Esophagus squamous epithelium (tissue), 5 donors: ENCODE data around the gene GPR78. TPM values are rescaled to one million over a fixed set of nuclear protein-coding genes. Genes with fewer than 3 reads are reported as not detected.

ENCODE experiments used
- DNase-seq: peaks from one replicate; lab custom pipeline; 2025; lab: John Stamatoyannopoulos, UW
- H3K27ac ChIP-seq, 4 donors: fragments of 200-600 bp; sonication (generic); one replicate each; pipeline ENCODE4 v1.5.1; 2016 to 2019; ENCODE audit warnings: mild to moderate bottlenecking in 1 of 4
- H3K27me3 ChIP-seq, 4 donors: fragments of 200-600 bp; sonication (generic); 1 replicate in 3 of 4; 2 replicates in 1 of 4; pipeline versions ENCODE4 v1.5.1 to v1.6.0; 2017 to 2021; ENCODE audit warnings: antibody characterized with exemption in 1 of 4
- H3K36me3 ChIP-seq, 3 donors: fragments of 200-600 bp; sonication (generic); one replicate each; pipeline ENCODE4 v1.5.1; 2016 to 2019
- H3K4me1 ChIP-seq, 3 donors: fragments of 200-600 bp; sonication (generic); one replicate each; pipeline ENCODE4 v1.5.1; 2017 to 2019
- H3K4me3 ChIP-seq, 4 donors: fragments of 200-600 bp; sonication (generic); 1 replicate in 3 of 4; 2 replicates in 1 of 4; pipeline ENCODE4 v1.5.1; 2016 to 2019; ENCODE audit warnings: mild to moderate bottlenecking in 2 of 4, moderate library complexity in 1 of 4
- H3K9me3 ChIP-seq, 3 donors: fragments of 200-600 bp; sonication (generic); one replicate each; pipeline ENCODE4 v1.5.1; 2016 to 2019
- POLR2A ChIP-seq, 4 donors: fragments of 450-650 bp; IDR thresholded peaks; one replicate each; pipeline ENCODE4 v1.6.1; 2017; ENCODE audit warnings: antibody characterized with exemption in 4 of 4, mild to moderate bottlenecking in 4 of 4, moderate library complexity in 3 of 4
- WGBS, 2 donors: methylation state at CpG; one replicate each; pipeline ENCODE4 v1.1.5; 2018; 5-methylcytosine and 5-hydroxymethylcytosine counted together
- intact Hi-C: fragments of 100-400 bp; cut with DNase I; formaldehyde crosslinking; loops from one replicate; pipeline ENCODE4 v1.15.0; 2022
- total RNA-seq, 4 donors: library from RNA; depleted of rRNA; stranded (reverse); fragments of >200 nt; gene quantifications; one replicate each; pipeline ENCODE4 v1.1.0, GENCODE V29; 2016
- TF ChIP-seq, protein P1 (sequence below), 6 experiments: fragments of 450-650 bp in 4 of 6; fragments of 200-600 bp in 2 of 6; sonication (generic) in 2 of 6; IDR thresholded peaks; one replicate each; pipeline ENCODE4 v1.5.1; 2016 to 2019; ENCODE audit warnings: antibody characterized with exemption in 6 of 6, mild to moderate bottlenecking in 4 of 6, moderate library complexity in 4 of 6
- donor health status: DM: yes; HTN: yes; CAD: no.

GPR78 gene
- total RNA-seq, 4 donors from 2014 or later: 2.5 to 8.3 (median 3.1) TPM

DNA sequence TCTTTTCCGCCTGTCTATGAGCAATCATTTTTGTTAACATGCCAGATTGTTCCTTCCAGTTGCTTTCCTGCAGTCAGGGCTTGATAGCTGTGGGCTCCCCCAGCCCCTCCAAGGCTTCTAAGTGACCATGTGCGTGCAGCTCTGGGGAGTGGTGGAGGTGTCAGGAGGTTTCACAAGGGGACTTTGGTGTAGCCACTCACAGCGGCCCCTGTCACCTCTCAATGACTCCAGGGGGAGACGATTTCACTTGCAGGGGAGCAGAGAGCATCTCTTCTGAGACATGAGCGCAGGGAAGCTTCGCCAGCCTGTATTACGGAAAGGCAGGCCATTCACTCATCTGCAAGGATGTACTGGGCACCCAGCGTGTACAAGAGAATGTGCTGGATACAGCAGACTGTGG lies 3.1 kb upstream of the GPR78 start:
- no peaks in the 10 kb centered on the region for H3K9me3 ChIP-seq
- intact Hi-C loops: no loop called here
- no peaks in the 10 kb centered on the region for H3K36me3 ChIP-seq
- TF ChIP-seq, protein P1, sequence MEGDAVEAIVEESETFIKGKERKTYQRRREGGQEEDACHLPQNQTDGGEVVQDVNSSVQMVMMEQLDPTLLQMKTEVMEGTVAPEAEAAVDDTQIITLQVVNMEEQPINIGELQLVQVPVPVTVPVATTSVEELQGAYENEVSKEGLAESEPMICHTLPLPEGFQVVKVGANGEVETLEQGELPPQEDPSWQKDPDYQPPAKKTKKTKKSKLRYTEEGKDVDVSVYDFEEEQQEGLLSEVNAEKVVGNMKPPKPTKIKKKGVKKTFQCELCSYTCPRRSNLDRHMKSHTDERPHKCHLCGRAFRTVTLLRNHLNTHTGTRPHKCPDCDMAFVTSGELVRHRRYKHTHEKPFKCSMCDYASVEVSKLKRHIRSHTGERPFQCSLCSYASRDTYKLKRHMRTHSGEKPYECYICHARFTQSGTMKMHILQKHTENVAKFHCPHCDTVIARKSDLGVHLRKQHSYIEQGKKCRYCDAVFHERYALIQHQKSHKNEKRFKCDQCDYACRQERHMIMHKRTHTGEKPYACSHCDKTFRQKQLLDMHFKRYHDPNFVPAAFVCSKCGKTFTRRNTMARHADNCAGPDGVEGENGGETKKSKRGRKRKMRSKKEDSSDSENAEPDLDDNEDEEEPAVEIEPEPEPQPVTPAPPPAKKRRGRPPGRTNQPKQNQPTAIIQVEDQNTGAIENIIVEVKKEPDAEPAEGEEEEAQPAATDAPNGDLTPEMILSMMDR (IDR thresholded peaks at IDR 0.05): no peak
- no peak for TF ChIP-seq POLR2A (IDR thresholded peaks at IDR 0.05)
- H3K4me1 ChIP-seq: peaks cover 0 to 23% (median 0%) of the 10 kb centered on the region in 3 donors
- peaks cover 0 to 52% (median 2%) of the 10 kb centered on the region in 4 donors for H3K27me3 ChIP-seq
- H3K27ac ChIP-seq: no peak overlapping the region
- DNase-seq: no peak
- no peak overlapping the region for H3K4me3 ChIP-seq
- 57 to 77% methylated on average over 4 to 6 of the region's 8 CpGs for WGBS, 2 donors

DNA sequence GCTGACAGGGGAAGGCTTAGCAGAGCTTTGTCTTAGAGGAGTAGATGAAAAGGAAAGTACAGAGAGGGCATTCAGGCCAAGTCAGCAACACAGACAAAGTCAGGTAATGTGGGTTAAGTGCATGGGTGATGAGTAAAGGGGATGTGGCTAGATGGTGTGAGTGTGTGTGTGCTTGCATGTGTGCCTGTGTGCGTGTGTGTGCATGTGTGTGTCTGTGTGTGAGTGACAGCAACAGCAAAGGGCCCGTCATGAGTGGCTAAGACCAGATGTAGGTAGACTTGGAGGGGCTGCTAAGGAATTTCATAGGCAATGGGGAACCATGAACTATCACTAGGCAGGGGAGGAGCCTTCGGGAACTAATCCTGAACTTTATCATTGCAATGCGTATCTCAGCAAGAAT lies 2.2 kb upstream of the GPR78 start:
- H3K27me3 ChIP-seq: peaks cover 0 to 61% (median 2%) of the 10 kb centered on the region in 4 donors
- no peaks in the 10 kb centered on the region for H3K9me3 ChIP-seq
- peaks cover 0 to 16% (median 0%) of the 10 kb centered on the region in 3 donors for H3K4me1 ChIP-seq
- WGBS, 2 donors: 69 to 70% methylated on average over 4 of the region's 4 CpGs
- no peak overlapping the region for H3K27ac ChIP-seq
- intact Hi-C loops: no loop called here
- TF ChIP-seq POLR2A (IDR thresholded peaks at IDR 0.05): no peak
- TF ChIP-seq, protein P1 (IDR thresholded peaks at IDR 0.05): no peak
- no peaks in the 10 kb centered on the region for H3K36me3 ChIP-seq
- DNase-seq: no peak
- H3K4me3 ChIP-seq: no peak overlapping the region

DNA sequence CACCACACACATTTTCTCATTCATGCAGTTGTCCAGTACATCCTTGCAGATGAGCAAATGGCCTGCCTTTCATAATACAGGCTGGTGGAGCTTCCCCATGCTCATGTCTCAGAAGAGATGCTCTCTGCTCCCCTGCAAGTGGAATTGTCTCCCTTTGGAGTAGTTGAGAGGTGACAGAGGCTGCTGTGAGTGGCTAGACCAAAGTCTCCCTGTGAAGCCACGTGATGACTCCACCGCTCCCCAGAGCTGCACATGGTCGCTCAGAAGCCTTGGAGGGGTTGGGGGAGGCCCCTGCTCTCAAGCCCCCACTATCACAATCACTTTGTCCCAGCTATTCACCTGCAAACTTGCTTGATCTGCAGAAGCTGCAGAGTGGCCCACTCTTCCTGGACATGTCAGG lies 1.5 kb upstream of the GPR78 start:
- H3K4me3 ChIP-seq: no peak overlapping the region

DNA sequence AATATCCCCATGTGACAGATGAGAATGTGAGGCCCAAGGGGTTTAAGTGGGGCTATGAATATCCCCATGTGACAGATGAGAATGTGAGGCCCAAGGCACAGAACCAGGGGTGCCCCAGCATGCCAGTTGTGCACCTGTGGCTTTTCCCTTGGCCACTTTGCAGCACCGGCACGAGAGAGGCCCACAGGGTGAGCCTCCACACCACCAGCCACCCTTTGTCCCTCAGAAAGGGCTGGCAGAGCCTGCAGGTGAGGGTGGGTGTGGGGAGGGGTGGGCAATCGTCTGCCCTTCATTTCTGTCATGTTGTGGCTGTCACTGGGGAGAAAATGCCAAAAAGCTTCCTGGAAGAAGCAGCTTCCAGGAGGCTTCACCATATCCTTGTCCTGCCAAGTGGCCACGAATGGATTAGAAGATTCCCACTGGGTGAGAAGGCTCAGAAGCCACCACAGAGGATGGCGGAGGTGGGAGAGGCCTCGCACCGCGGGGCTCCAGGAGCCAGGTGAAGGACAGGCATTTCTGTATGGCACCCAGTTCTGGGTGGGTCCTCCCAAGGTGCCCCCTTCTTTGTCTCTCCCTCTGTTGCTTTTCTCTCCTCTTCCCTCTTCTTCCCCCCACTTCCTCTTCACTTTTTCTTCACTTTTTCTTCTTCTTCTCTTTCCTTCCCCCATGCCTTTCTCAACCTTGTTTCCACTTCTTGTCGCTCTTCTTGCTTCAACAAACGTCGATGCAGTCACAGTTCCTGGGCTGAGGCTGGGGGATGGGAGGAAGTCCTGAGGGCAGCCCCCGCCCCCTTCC lies 469 bp upstream of the GPR78 start:
- H3K4me3 ChIP-seq: no peak overlapping the region
- WGBS, 2 donors: 23 to 25% methylated on average over 9 to 12 of the region's 12 CpGs
- H3K36me3 ChIP-seq: no peaks in the 10 kb centered on the region
- intact Hi-C loops: no loop called here
- peaks cover 0 to 70% (median 2%) of the 10 kb centered on the region in 4 donors for H3K27me3 ChIP-seq
- H3K9me3 ChIP-seq: no peaks in the 10 kb centered on the region
- TF ChIP-seq, protein P1 (IDR thresholded peaks at IDR 0.05): no peak
- TF ChIP-seq POLR2A (IDR thresholded peaks at IDR 0.05): no peak
- H3K4me1 ChIP-seq: peaks cover 0 to 16% (median 0%) of the 10 kb centered on the region in 3 donors
- DNase-seq: no peak
- H3K27ac ChIP-seq: no peak overlapping the region

More for the DNA sequence above, 1.5 kb upstream of the GPR78 start:
- TF ChIP-seq, protein P1 (IDR thresholded peaks at IDR 0.05): no peak
- TF ChIP-seq POLR2A (IDR thresholded peaks at IDR 0.05): no peak
- H3K36me3 ChIP-seq: no peaks in the 10 kb centered on the region
- no peaks in the 10 kb centered on the region for H3K9me3 ChIP-seq
- no peak for DNase-seq
- no peak overlapping the region for H3K27ac ChIP-seq
- H3K27me3 ChIP-seq: peaks cover 0 to 68% (median 2%) of the 10 kb centered on the region in 4 donors
- intact Hi-C loops: no loop called here
- peaks cover 0 to 16% (median 0%) of the 10 kb centered on the region in 3 donors for H3K4me1 ChIP-seq
- WGBS, 2 donors: 20% methylated on average over 1 of the region's 3 CpGs; no CpG with 5 or more reads in 1 of the 2 donors
